GM19043 (cell line): ENCODE data around the gene POU3F1.

Experiments
- ATAC-seq: cut with Tn5 transposase; IDR thresholded peaks from one replicate; pipeline ENCODE4 v1.9.1; 2021; ENCODE audit warnings: low read depth; ENCODE audit not compliant: unreplicated experiment

Gene POU3F1

GRCh38 chr1:38074302-38074677 is 27.7 kb upstream of the POU3F1 start:
- ATAC-seq: no peak

DNA sequence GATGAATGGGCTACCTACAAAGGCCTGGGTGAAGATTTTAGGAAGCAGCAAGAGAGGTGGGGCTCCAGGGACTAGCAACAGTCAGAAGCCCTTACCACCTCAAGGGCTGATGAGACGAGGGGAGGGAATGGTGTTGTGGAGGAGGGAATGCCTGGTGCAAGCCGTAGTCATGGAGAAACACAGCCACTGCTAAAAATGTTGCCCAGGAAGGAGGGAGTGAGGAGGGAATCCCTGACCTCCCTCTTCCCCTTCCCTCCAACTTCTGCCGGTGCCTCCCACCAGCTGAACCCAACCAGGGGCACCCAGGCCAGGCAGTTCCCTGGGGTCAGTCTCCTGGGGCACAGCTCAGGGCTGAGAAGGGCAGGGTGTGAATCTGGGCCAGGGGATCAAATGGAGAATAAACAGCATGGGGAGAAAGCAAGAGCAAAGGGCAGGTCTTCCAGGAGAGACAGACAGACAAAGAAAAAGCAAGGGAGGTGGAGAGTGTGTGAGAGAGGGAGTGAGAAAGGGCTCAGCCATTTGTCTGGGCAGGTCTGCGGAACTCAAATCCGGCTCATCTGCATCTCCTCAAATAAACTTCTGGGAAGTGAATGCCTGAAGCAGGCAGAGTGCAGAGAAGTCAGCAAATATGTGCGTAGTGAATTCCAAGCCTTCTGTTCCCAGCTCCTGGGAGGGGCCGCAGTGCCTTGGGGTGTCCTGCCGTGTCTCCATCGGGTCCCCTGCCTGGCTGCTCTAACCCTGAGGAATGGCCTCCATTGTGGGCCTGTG is 27.1 kb upstream of the POU3F1 start:
- no peak for ATAC-seq

GRCh38 chr1:38072858-38073257 is 26.3 kb upstream of the POU3F1 start:
- no peak for ATAC-seq

DNA sequence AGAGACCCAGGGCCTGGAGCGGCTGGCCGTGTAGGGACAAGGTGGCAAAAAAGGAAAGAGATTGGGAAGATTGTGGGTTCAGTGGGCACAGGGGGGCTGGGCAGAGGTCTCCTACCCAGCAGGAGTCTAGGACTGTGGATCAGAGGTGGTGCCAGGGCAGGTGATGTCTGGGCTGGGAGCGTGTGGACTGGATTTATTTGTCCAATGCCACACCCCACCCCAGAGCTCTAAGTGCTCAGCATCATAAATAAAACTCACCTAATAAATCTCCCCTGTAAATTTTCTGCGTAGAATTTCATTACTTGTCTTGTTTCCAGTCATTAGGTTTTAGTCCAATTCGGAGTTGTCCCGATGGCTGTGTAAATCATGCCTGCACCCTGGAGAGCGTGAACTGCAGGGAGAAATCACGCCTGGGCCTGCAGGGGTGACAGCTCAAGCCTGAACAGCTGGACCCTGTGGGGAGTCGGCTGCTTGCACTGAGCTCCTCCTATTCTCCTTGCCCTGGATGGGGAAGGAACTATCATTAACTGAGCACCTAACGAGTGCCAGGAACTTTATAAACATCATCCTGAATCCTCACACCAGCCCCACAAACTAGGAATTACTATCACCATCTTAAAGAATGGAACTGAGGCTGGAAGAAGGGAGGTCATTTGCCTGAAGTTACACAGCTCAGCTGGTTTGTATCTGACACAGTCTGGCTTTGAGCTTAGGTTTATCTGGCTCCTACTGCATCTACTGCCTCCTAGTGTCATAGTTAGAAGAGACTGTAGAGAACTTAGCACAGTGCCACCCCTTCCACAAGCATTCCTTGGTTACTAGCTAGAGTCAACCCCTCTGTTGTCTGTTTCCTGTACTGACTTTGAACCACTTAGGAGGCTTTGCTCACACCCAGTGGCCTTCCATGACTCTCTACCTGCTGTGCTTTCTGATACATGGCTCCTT is 25.0 kb upstream of the POU3F1 start:
- no peak for ATAC-seq

DNA sequence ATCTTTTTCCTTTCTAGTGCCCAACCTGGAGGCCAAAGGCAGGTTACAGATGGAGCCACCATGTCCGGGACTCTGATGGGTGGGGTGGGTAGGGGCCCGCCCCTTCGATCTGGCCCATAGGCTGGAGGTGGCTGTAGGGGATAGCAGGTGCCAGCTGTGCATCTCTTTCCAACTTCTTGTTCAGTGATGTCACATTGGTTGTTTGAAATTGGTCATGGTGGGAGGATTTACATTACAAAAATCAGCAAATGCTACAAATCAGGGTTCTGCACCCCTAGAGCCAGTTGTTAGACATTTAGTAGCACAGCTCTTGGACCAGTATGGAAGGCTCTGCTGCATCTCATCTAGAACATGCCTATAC is 22.4 kb upstream of the POU3F1 start:
- ATAC-seq: no peak

- ATAC-seq: no peak
These were observed 21.8 kb upstream of the POU3F1 start for GRCh38 chr1:38068220-38068979.

GRCh38 chr1:38064197-38064903 is 17.8 kb upstream of the POU3F1 start:
- ATAC-seq: no peak

- no peak for ATAC-seq
These were observed 17.0 kb upstream of the POU3F1 start for GRCh38 chr1:38063616-38064015.

DNA sequence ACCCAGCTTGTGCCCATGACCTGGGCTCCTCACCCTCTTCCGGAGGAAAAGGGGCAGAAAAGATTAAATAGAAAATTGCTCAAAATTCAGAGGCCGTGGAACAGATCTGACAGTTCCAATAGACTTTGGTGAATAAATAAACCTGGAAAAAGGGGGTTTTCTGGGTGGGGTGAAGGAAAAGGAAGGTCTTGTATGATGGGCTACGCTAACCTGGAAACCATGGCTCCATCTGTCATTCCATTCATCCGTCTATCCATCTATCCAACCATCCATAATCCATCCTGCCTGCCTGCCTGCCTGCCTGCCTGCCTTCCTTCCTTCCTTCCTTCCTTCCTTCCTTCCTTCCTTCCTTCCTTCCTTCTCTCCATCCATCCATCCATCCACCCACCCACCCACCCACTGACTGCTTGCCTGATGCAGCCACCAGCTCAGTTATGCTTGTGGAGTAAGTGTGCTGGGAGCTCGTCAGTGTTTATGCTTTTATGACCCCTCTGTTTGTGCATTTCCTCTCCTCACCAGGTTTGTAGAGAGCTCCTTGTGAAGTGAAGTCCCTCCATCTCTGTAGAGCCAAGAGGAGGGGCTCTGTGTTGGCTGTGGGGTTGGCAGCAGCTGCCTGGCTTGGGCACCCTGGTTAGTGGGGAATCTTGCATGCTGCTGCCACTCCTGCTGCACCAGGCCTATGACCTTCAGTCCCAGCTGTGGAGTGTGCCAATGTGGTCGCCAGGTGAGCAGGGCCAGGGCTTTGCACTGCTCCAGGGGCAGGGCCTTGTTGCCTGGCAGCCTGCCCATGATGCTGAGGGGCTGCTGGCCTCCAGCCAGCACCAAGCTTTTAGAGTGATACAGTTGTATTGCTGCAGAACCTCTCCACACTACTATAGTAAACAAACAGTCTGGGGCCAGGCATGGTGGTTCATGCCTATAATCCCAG is 16.0 kb upstream of the POU3F1 start:
- ATAC-seq: no peak

DNA sequence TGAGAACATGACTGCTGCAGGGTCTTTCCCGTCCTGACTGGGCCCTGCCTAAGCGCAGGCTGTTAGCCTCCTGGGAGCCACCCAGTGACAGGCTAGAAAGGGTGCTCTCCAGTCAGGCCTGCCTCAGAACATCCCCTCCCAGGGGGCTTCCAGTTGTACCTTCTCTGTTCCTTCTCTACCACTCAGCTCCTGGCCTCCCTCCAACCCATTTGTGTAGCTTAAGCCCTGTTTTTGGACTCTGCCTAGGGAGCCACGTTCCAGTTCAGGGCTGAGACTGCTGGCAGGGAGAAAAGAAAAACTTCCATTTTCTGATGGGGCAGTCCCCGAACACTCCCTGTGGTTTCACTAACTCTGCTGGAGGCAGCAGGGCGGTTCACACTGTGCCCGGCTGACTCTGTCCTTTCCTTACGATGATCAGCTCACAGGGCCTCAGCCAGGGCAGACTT is 15.3 kb upstream of the POU3F1 start:
- peak; percentile 61 for ATAC-seq

DNA sequence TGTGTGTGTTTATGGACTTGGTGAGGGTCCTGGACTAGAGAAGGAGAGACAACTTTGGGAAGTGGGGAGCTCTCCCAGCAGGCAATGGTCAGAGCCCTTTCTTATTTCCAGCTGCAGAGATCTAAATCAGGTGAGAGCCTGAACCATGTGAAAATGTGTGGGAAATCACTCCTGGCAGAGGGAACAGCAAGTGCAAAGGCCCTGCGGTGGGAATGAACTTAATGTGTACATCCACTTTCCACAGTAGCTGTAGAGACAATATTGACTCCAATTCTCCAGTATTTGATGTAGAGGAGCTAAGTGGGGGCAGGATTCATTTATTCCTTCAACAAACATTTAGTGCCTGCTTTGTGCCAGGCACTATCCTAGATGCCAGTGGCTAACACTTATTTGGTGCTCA is 14.7 kb upstream of the POU3F1 start:
- no peak for ATAC-seq

GRCh38 chr1:38060498-38060897 is 13.9 kb upstream of the POU3F1 start:
- ATAC-seq: no peak

GRCh38 chr1:38059635-38060250 is 13.2 kb upstream of the POU3F1 start:
- ATAC-seq: no peak

- no peak for ATAC-seq
These were observed 9.4 kb upstream of the POU3F1 start for GRCh38 chr1:38055965-38056364.

DNA sequence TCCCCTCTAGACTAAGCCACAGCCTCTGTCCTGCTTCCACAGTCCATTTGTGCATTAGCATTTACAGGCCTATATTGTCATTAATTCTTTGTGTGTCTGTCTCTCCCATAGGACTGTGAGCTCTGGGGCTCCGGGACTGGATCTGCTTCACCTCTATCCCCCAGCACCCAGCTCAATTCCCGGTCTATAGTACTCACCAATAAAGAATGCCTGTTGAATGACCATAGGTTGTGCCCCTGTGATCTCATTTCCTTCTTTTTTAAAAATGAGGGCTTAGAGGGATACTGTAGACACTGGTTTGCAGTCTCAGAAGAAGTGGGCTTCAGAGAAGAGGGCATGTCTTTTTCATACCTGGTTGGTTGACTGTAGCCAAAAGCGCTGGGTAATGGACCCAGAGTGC is 8.8 kb upstream of the POU3F1 start:
- ATAC-seq: no peak

GRCh38 chr1:38053416-38054091 is 7.0 kb upstream of the POU3F1 start:
- ATAC-seq: no peak

GRCh38 chr1:38052750-38053415 is 6.3 kb upstream of the POU3F1 start:
- ATAC-seq: peak; percentile 68

DNA sequence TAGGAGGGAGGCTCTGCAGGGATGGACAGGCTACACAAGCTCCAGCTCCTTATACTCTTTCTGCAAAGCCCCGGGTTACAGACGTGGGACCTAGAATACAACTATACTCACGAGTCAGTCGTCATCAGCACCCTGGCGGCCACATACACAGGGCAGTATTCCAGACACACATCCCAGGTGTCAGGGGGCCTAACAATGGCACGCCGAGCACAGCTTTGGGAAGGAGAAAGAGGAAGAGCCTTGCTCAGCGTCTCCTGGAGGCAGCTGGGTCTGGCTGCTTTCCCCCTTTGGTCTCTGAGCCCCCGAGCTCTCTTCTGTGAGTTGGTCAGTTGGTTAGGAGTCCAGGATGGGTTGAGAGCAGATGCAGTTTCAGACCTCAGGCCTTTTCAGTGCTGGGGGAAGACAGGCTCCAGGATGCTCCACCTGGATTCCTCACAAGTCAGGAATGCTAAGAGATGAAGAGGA is 4.5 kb upstream of the POU3F1 start:
- no peak for ATAC-seq
